Lower leg skin (tissue), 3 donors: ENCODE data around the gene ASIC1.

Source experiments
- CTCF ChIP-seq, 3 donors: fragments of 450-650 bp; IDR thresholded peaks; one replicate each; pipeline ENCODE4 v1.5.1; 2016; ENCODE audit warnings: antibody characterized with exemption in 3 of 3, mild to moderate bottlenecking in 3 of 3, moderate library complexity in 2 of 3
- POLR2A ChIP-seq, 2 donors: fragments of 450-650 bp; IDR thresholded peaks; one replicate each; pipeline ENCODE4 v1.6.1; 2016 to 2017; ENCODE audit warnings: antibody characterized with exemption in 2 of 2, mild to moderate bottlenecking in 1 of 2, moderate library complexity in 1 of 2

DNA sequence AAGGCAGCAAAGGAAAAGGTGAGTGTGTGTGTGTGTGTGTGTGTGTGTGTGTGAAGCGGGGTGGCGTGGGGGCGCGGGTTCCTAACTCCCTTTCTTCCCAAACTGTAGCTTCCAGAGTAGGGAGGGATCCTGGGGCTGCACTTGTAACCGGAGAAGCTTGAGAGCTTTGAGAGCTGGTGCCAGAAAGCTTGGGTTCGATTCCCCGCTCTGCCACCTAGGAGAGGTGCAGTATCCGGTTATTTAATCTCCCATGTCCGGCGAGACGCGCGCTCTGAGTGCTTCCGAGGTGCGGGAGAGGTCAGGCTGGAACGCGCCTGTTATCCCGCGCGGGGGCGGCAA lies 24.9 kb upstream of the ASIC1 start:
- no peak for TF ChIP-seq CTCF (IDR thresholded peaks at IDR 0.05)
- TF ChIP-seq POLR2A (IDR thresholded peaks at IDR 0.05), result no peak
